Left lung (tissue), 10 donors: ENCODE measurements around the gene EFCAB8. TPM values are rescaled to one million over a fixed set of nuclear protein-coding genes. Genes with fewer than 3 reads are reported as not detected.

Source experiments
- ATAC-seq: fragments of 200-7000 bp; cut with Tn5 transposase; one replicate; pipeline ENCODE4 v1.9.1; 2020; ENCODE audit warnings: moderate library complexity
- DNase-seq, 4 donors: peaks; one replicate each; pipeline ENCODE4 v3.0.0-alpha.2; 2013 to 2020
- H3K27ac ChIP-seq, 2 donors: fragments of 200-600 bp; sonication (generic) in 1 of 2; one replicate each; pipeline versions ENCODE4 v1.5.0 to v1.8.0; 2020 to 2021
- H3K27me3 ChIP-seq, 2 donors: fragments of 200-600 bp; sonication (generic) in 1 of 2; one replicate each; pipeline versions ENCODE4 v1.5.0 to v1.8.0; 2020 to 2021
- H3K36me3 ChIP-seq, 2 donors: fragments of 200-600 bp; sonication (generic) in 1 of 2; one replicate each; pipeline versions ENCODE4 v1.5.0 to v1.8.0; 2020 to 2021
- H3K4me1 ChIP-seq, 2 donors: fragments of 200-600 bp; one replicate each; pipeline ENCODE4 v1.8.0; 2021
- H3K4me3 ChIP-seq, 2 donors: fragments of 200-600 bp; sonication (generic) in 1 of 2; one replicate each; pipeline versions ENCODE4 v1.5.0 to v1.8.0; 2020 to 2021; ENCODE audit warnings: mild to moderate bottlenecking in 1 of 2
- H3K9me3 ChIP-seq, 2 donors: fragments of 200-600 bp; sonication (generic) in 1 of 2; one replicate each; pipeline versions ENCODE4 v1.5.0 to v1.8.0; 2020 to 2021
- CTCF ChIP-seq, 2 donors: fragments of 200-600 bp; sonication (generic) in 1 of 2; IDR thresholded peaks; one replicate each; pipeline versions ENCODE4 v1.5.0 to v1.8.0; 2021; ENCODE audit warnings: antibody characterized with exemption in 2 of 2
- intact Hi-C, 2 donors: fragments of 100-400 bp; cut with DNase I; formaldehyde crosslinking; loops; one replicate each; pipeline versions ENCODE4 v1.11.2 to v1.14.2; 2022
- polyA plus RNA-seq, 6 donors: library from polyadenylated mRNA; unstranded; fragments of 120-200 nt; gene quantifications; one replicate each; pipeline ENCODE4 v1.2.1, GENCODE V29; 2013; ENCODE audit not compliant: insufficient read length in 6 of 6
- total RNA-seq, 2 donors: library from RNA; stranded (reverse); fragmentation: NEBNext Ultra II Directional; extraction: Animal tissue kit (Norgen Biotek cat#: 25700); gene quantifications; one replicate each; pipeline ENCODE4 v1.2.1, GENCODE V29; 2021
- donor health status: DM: no; HTN: yes; CAD: no.
- donor health status: DM: no; HTN: no; CAD: no.

The EFCAB8 gene
- total and polyA plus RNA-seq, 8 donors, result 0.07 to 1.0 (median 0.15) TPM; not detected in 1

- ATAC-seq (no peak), DNase-seq (no peak)
- no peak overlapping the region for H3K4me3 ChIP-seq
- no peak overlapping the region for H3K27ac ChIP-seq
- intact Hi-C loops, result no loop called here
- H3K4me1 ChIP-seq, result no peaks in the 10 kb centered on the region
- no peaks in the 10 kb centered on the region for H3K36me3 ChIP-seq
- H3K9me3 ChIP-seq, result peaks cover 0 to 11% of the 10 kb centered on the region in 2 donors
- H3K27me3 ChIP-seq, result no peaks in the 10 kb centered on the region
- no peak for TF ChIP-seq CTCF (IDR thresholded peaks at IDR 0.05)
Measured at GRCh38 chr20:32920530-32921298, 62.0 kb downstream of the EFCAB8 start.

DNA sequence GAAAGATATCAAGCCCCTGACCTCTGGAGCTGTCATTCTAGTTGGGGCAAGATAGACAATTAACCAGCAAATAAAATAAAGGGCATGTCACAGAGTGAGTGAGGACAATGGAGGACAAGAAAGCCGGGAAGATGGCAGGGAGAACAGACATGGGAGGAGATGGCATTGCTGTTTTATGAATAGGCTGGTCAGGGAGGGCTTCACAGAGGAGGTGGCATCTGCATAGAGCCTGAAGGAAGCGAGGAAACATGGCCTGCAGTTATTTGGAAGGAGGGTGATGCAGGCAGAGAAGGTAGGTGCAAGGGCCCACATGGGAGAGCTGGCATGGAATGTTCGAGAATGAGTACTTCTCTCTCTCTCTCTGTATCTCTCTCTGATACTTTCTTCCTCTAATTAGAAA is 63.7 kb downstream of the EFCAB8 start:
- H3K27me3 ChIP-seq, result no peaks in the 10 kb centered on the region
- H3K36me3 ChIP-seq, result no peaks in the 10 kb centered on the region
- ATAC-seq (no peak), DNase-seq (no peak)
- no peaks in the 10 kb centered on the region for H3K4me1 ChIP-seq
- H3K27ac ChIP-seq, result no peak overlapping the region
- TF ChIP-seq CTCF (IDR thresholded peaks at IDR 0.05), result no peak
- intact Hi-C loops, result no loop called here
- H3K9me3 ChIP-seq, result no peaks in the 10 kb centered on the region
- H3K4me3 ChIP-seq, result no peak overlapping the region

DNA sequence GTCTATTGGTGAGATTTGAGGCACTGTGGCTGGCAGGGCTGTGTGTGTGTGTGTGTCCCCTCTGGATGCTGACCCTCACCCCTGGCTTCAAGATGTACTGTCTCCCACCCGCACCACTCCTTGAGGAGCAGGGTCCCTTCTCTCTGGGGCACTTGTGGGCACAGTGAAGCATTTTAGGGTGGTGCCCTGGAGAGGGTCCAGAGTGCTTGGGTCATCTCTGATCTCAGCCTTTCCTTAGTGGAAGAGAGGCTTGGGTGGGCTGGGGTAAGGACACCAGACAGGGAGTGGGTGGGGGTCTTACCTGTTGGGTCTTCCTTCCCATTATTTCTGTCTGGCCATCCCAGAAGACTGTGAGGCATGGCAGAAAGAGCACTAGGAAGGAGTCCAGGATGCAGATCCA is 66.1 kb downstream of the EFCAB8 start:
- no peaks in the 10 kb centered on the region for H3K9me3 ChIP-seq
- H3K27me3 ChIP-seq, result no peaks in the 10 kb centered on the region
- H3K4me3 ChIP-seq, result no peak overlapping the region
- no peak for ATAC-seq
- intact Hi-C loops, result no loop called here
- no peak for TF ChIP-seq CTCF (IDR thresholded peaks at IDR 0.05)
- H3K27ac ChIP-seq, result no peak overlapping the region
- DNase-seq, result no peak
- no peaks in the 10 kb centered on the region for H3K4me1 ChIP-seq
- H3K36me3 ChIP-seq, result no peaks in the 10 kb centered on the region

DNA sequence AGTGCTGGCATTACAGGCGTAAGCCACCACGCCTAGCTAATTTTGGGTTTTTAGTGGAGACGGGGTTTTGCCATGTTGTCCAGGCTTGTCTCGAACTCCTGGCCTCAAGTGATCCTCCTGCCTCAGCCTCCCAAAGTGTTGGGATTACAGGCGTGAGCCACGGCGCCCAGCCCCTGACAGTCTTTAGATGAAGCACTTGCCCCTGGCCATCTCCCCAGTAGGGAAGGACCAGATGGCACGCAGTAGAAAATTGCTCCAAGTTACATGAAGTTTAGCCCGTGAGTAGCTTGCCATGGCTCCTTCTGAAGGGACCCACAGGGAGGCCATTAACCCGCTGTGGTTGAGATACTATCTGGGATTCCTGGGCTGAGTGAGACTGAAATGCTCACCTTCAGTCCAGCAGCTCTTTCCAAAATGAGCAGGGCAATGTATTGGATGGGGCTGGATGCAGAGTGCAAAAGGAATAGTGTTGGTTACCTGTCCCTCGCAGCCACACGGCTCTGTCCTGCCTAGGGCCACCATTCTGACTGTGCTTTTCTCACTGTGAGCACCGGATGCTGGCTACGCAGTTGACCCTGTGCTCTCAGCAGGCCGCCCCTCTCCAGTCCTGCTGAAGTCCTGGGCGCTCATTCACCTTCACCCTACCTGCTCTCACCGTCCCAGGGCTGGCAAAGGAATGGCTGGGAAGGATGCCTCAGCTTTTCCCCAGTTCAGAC is 66.9 kb downstream of the EFCAB8 start:
- ATAC-seq (no peak), DNase-seq (no peak)
- H3K27me3 ChIP-seq, result no peaks in the 10 kb centered on the region
- H3K27ac ChIP-seq, result no peak overlapping the region
- intact Hi-C loops, result no loop called here
- no peaks in the 10 kb centered on the region for H3K36me3 ChIP-seq
- no peak for TF ChIP-seq CTCF (IDR thresholded peaks at IDR 0.05)
- no peaks in the 10 kb centered on the region for H3K4me1 ChIP-seq
- no peak overlapping the region for H3K4me3 ChIP-seq
- H3K9me3 ChIP-seq, result no peaks in the 10 kb centered on the region

DNA sequence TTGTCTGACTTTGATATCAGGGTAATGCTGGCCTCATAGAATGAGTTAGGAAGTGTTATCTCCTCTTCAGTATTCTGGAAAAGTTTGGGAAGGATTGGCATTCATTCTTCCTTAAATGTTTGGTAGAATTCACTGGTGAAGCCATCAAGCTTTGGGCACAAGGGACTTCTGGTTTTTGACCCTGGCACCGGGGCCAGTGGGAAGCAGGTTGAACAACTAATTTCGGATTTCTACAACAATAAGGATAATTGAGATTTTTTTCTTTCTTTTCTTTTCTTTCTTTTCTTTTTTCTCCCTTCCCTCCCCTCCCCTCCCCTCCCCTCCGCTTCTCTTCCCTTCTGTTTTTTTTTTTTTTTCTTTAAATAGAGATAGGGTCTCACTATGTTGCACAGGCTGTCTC is 70.4 kb downstream of the EFCAB8 start:
- H3K4me1 ChIP-seq, result no peaks in the 10 kb centered on the region
- H3K36me3 ChIP-seq, result no peaks in the 10 kb centered on the region
- DNase-seq (no peak), ATAC-seq (no peak)
- H3K4me3 ChIP-seq, result no peak overlapping the region
- no peaks in the 10 kb centered on the region for H3K9me3 ChIP-seq
- TF ChIP-seq CTCF (IDR thresholded peaks at IDR 0.05), result no peak
- intact Hi-C loops, result no loop called here
- no peaks in the 10 kb centered on the region for H3K27me3 ChIP-seq
- no peak overlapping the region for H3K27ac ChIP-seq
